Mesothelial cell of epicardium (in vitro differentiated cells): ENCODE data around the gene GGA3. TPM values are rescaled to one million over a fixed set of nuclear protein-coding genes. Genes with fewer than 3 reads are reported as not detected.
"Not testable (repeated sequence)": the region's sequence is repeated elsewhere in the genome, so short reads cannot be mapped to it uniquely, and the experiment has no call there.

ENCODE experiments used
- DNase-seq, 2 experiments: peaks; one replicate each; pipeline ENCODE4 v3.0.0; 2021; ENCODE audit warnings: low spot score in 2 of 2; ENCODE audit not compliant: unreplicated experiment in 2 of 2
- H3K27ac Mint-ChIP-seq: 2 replicates; pipeline ENCODE4 v1.8.0; 2021; ENCODE audit warnings: mixed read lengths
- H3K27me3 Mint-ChIP-seq: 2 replicates; pipeline ENCODE4 v1.8.0; 2021; ENCODE audit warnings: low read depth, mixed read lengths
- H3K36me3 Mint-ChIP-seq: 2 replicates; pipeline ENCODE4 v1.8.0; 2021; ENCODE audit warnings: mixed read lengths
- H3K4me1 Mint-ChIP-seq: 2 replicates; pipeline ENCODE4 v1.8.0; 2021; ENCODE audit warnings: mixed read lengths
- H3K4me3 Mint-ChIP-seq: 2 replicates; pipeline ENCODE4 v1.8.0; 2021; ENCODE audit warnings: mild to moderate bottlenecking, moderate library complexity, mixed read lengths
- H3K9me3 Mint-ChIP-seq: 2 replicates; pipeline ENCODE4 v1.8.0; 2021; ENCODE audit warnings: mixed read lengths
- total RNA-seq: library from RNA; stranded (reverse); gene quantifications from 3 replicates; pipeline ENCODE4 v1.2.1, GENCODE V29; 2021
- TF ChIP-seq, protein P1 (sequence below): fragments of 200-600 bp; sonication (generic); IDR thresholded peaks from one replicate; pipeline ENCODE4 v1.5.0; 2021; ENCODE audit warnings: antibody characterized with exemption; ENCODE audit not compliant: unreplicated experiment

GGA3 gene
- total RNA-seq, 1 donor from 2014 or later: 61.2 TPM

- H3K27ac Mint-ChIP-seq: no peak overlapping the region
- TF ChIP-seq, protein P1, sequence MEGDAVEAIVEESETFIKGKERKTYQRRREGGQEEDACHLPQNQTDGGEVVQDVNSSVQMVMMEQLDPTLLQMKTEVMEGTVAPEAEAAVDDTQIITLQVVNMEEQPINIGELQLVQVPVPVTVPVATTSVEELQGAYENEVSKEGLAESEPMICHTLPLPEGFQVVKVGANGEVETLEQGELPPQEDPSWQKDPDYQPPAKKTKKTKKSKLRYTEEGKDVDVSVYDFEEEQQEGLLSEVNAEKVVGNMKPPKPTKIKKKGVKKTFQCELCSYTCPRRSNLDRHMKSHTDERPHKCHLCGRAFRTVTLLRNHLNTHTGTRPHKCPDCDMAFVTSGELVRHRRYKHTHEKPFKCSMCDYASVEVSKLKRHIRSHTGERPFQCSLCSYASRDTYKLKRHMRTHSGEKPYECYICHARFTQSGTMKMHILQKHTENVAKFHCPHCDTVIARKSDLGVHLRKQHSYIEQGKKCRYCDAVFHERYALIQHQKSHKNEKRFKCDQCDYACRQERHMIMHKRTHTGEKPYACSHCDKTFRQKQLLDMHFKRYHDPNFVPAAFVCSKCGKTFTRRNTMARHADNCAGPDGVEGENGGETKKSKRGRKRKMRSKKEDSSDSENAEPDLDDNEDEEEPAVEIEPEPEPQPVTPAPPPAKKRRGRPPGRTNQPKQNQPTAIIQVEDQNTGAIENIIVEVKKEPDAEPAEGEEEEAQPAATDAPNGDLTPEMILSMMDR: no peak
- peak overlapping the region; percentile 38 for H3K4me3 Mint-ChIP-seq
- H3K4me1 Mint-ChIP-seq: peaks cover 12% of the 10 kb centered on the region
- no peaks in the 10 kb centered on the region for H3K27me3 Mint-ChIP-seq
- H3K36me3 Mint-ChIP-seq: peaks cover 15% of the 10 kb centered on the region
- DNase-seq: no peak
- no peaks in the 10 kb centered on the region for H3K9me3 Mint-ChIP-seq
These were observed 53.2 kb downstream of the GGA3 start for GRCh38 chr17:75208161-75208560.

GRCh38 chr17:75207760-75208159 lies 53.6 kb downstream of the GGA3 start:
- H3K36me3 Mint-ChIP-seq: peaks cover 13% of the 10 kb centered on the region

GRCh38 chr17:75207050-75207407 lies 54.4 kb downstream of the GGA3 start:
- not testable (repeated sequence) for H3K27me3 Mint-ChIP-seq, H3K27ac Mint-ChIP-seq, H3K9me3 Mint-ChIP-seq, DNase-seq
- Mint-ChIP-seq H3K4me3 (peak overlapping the region; percentile 96), H3K4me1 (peaks cover 12% of the 10 kb centered on the region), H3K36me3 (peaks cover 13% of the 10 kb centered on the region)

More at GRCh38 chr17:75207760-75208159, 53.6 kb downstream of the GGA3 start:
- H3K9me3 Mint-ChIP-seq: no peaks in the 10 kb centered on the region
- peaks cover 12% of the 10 kb centered on the region for H3K4me1 Mint-ChIP-seq
- TF ChIP-seq, protein P1: no peak
- peak overlapping the region; percentile 38 for H3K4me3 Mint-ChIP-seq
- DNase-seq: no peak
- no peaks in the 10 kb centered on the region for H3K27me3 Mint-ChIP-seq
- no peak overlapping the region for H3K27ac Mint-ChIP-seq

DNA sequence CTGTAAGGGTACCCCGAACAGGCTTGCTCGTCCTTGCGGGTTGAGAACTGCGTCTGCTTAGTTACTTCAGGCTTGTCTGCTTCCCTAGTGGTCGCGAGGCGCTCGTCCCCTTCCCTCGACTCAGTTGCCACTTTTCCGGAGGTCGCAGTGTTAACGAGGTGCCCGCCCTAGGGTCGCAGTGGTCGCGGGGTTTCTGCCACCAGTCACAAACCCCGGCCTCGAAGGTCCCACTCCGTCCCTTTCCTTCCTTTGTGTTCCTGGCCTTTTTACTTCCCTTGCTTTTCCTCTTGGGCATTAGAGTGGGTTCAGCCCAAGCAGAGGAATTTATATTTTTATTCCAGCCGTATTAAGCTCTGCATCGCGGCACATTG lies 55.6 kb downstream of the GGA3 start:
- TF ChIP-seq, protein P1: no peak
- H3K27me3 Mint-ChIP-seq: no peaks in the 10 kb centered on the region
- H3K36me3 Mint-ChIP-seq: peaks cover 9% of the 10 kb centered on the region
- peaks cover 12% of the 10 kb centered on the region for H3K4me1 Mint-ChIP-seq
- no peak for DNase-seq
- no peaks in the 10 kb centered on the region for H3K9me3 Mint-ChIP-seq
- peak overlapping the region; percentile 100 for H3K27ac Mint-ChIP-seq
- peak overlapping the region; percentile 96 for H3K4me3 Mint-ChIP-seq

DNA sequence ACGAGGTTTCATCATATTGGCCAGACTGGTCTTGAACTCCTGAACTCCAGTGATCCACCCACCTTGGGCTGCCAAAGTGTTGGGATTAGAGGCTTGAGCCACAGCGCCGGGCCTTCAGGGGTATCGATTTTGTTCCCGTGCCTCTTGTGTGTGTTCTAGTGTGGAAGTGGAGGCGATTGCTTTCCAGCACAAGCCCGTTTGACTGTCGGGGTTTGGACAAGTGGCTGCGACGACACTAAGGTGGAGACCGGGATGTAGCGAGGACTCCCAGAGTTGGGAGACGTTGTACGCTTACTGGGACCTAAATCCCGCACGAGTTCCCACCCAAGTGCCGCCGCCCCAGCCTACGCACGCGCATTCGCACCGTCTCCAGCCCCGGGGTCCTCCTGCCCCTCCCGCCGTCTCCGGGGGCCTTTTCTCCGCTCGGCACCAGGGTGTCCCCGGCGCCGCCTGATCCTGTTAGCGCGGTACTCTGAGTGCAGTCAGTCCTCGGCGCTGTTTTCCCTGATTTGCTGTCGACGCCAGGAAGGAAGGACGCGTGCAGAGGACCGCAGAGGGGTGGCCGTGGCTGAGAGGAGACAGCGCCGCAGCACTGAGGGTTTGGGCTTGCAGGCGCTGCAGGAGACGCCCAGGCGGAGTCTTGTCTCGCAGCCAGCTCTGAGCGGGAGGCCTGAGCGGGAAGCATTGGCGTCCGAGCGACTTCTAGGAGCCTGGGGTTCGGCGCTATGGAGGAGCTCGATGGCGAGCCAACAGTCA lies 56.2 kb downstream of the GGA3 start, which contains the start of gene NUP85:
Gene NUP85, plus strand, starts transcription at position 643 of the 756 bp plus-strand sequence. Its CDS starts 83 bp downstream, at position 726.
- Mint-ChIP-seq H3K4me3 (peak within 1 kb of the TSS; percentile 96), H3K27ac (peak within 1 kb of the TSS; percentile 100), H3K9me3 (no peaks in the 10 kb centered on the region), H3K36me3 (peaks cover 6% of the 10 kb centered on the region), H3K4me1 (peaks cover 12% of the 10 kb centered on the region), H3K27me3 (no peaks in the 10 kb centered on the region)
- DNase-seq: peak; percentile 85 to 97
- TF ChIP-seq, protein P1: no peak

- Mint-ChIP-seq H3K27me3 (no peaks in the 10 kb centered on the region), H3K36me3 (no peaks in the 10 kb centered on the region), H3K4me1 (no peaks in the 10 kb centered on the region), H3K4me3 (no peak overlapping the region), H3K9me3 (no peaks in the 10 kb centered on the region), H3K27ac (no peak overlapping the region)
- TF ChIP-seq, protein P1: no peak
- DNase-seq: no peak
These were observed 61.4 kb downstream of the GGA3 start for GRCh38 chr17:75199886-75200618.
